Endothelial cell of umbilical vein (primary cell): Measurements from ENCODE around the gene SPOUT1. TPM values are rescaled to one million over a fixed set of nuclear protein-coding genes. Genes with fewer than 3 reads are reported as not detected.

ENCODE experiments used
- Bru-seq: library from RNA; stranded (reverse); fragments of 400-500 nt; gene quantifications from one replicate; lab custom pipeline; 2021; lab: Mats Ljungman, UMichigan
- BruChase-seq, 2 experiments: library from RNA; stranded (reverse); fragments of 400-500 nt; gene quantifications; one replicate each; lab custom pipeline; 2021; lab: Mats Ljungman, UMichigan
- BruUV-seq: library from RNA; stranded (reverse); fragments of 400-500 nt; replicated peaks from 2 replicates; lab custom pipeline; 2021; lab: Mats Ljungman, UMichigan
- CTCF ChIA-PET: fragments of 300-600, 350-600 bp; sonication (Branson Sonifier 250); formaldehyde crosslinking; loops from one replicate; lab custom pipeline; 2021; ENCODE audit warnings: antibody characterized with exemption, inconsistent platforms; lab: Charles Lee
- POLR2A ChIA-PET: fragments of 300-600, 350-600 bp; sonication (Branson Sonifier 250); formaldehyde crosslinking; loops from one replicate; lab custom pipeline; 2021; ENCODE audit warnings: antibody characterized with exemption, inconsistent platforms; lab: Charles Lee
- DNase-seq: peaks from one replicate; pipeline ENCODE4 v3.0.0-alpha.2; 2011; ENCODE audit warnings: low read depth, low spot score
- FAIRE-seq: peaks from 2 replicates; lab custom pipeline; 2011; peaks lifted over from hg19 to GRCh38; lab: Jason Lieb, UNC
- H2AFZ ChIP-seq: 2 replicates; pipeline ENCODE4 v1.6.0; 2012; ENCODE audit warnings: low read depth, low read length, control low read depth, inconsistent platforms
- H3K27ac ChIP-seq: 2 replicates; pipeline ENCODE4 v1.5.1; 2011; ENCODE audit warnings: low read depth, mild to moderate bottlenecking, control low read depth, low read length, moderate library complexity; ENCODE audit not compliant: insufficient read depth
- H3K27me3 ChIP-seq, 2 experiments: 2 replicates each; pipeline versions ENCODE4 v1.6.0 to v1.6.1; 2011; ENCODE audit warnings: low read length in 2 of 2, mixed read lengths in 1 of 2; ENCODE audit not compliant: control insufficient read depth in 2 of 2, insufficient read depth in 2 of 2
- H3K36me3 ChIP-seq, 2 experiments: 2 replicates in 1 of 2; 3 replicates in 1 of 2; pipeline ENCODE4 v1.5.1; 2011; ENCODE audit warnings: low read length in 2 of 2, mild to moderate bottlenecking in 1 of 2, moderate library complexity in 1 of 2; ENCODE audit not compliant: control insufficient read depth in 2 of 2, insufficient read depth in 2 of 2; ENCODE audit errors: extremely low read depth in 1 of 2
- H3K4me1 ChIP-seq: 3 replicates; pipeline ENCODE4 v1.5.1; 2011; ENCODE audit warnings: mild to moderate bottlenecking, low read length; ENCODE audit not compliant: control insufficient read depth, insufficient read depth; ENCODE audit errors: extremely low read depth
- H3K4me2 ChIP-seq: 2 replicates; pipeline ENCODE4 v1.6.1; 2011; ENCODE audit warnings: low read length, control low read depth, mixed read lengths; ENCODE audit not compliant: insufficient read depth
- H3K4me3 ChIP-seq, 3 experiments: fragments of 200-600 bp in 1 of 3; sonication (generic), shearing (Covaris generic) in 1 of 3; replicated peaks in 1 of 3; 2 replicates each; pipeline ENCODE4 v1.5.1; 2011 to 2016; ENCODE audit warnings: control low read depth in 3 of 3, low read length in 3 of 3, mild to moderate bottlenecking in 2 of 3, inconsistent platforms in 1 of 3, low read depth in 1 of 3, moderate library complexity in 1 of 3; ENCODE audit not compliant: insufficient read depth in 1 of 3
- H3K79me2 ChIP-seq: 2 replicates; pipeline ENCODE4 v1.6.0; 2012; ENCODE audit warnings: low read length, inconsistent platforms; ENCODE audit not compliant: control insufficient read depth, insufficient read depth
- H3K9ac ChIP-seq: replicated peaks from 2 replicates; pipeline ENCODE3; 2011; ENCODE audit warnings: low read length, control low read depth; ENCODE audit not compliant: insufficient read depth; ENCODE audit errors: extremely low read depth
- H3K9me1 ChIP-seq: replicated peaks from 3 replicates; pipeline ENCODE4 v1.6.0; 2011; ENCODE audit warnings: mild to moderate bottlenecking, low read length; ENCODE audit not compliant: control insufficient read depth, insufficient read depth; ENCODE audit errors: extremely low read depth
- H3K9me3 ChIP-seq: replicated peaks from 2 replicates; pipeline ENCODE4 v1.5.1; 2012; ENCODE audit warnings: low read length, inconsistent platforms; ENCODE audit not compliant: control insufficient read depth, insufficient read depth
- H4K20me1 ChIP-seq: replicated peaks from 2 replicates; pipeline ENCODE3; 2011; ENCODE audit warnings: mild to moderate bottlenecking, low read length; ENCODE audit not compliant: control insufficient read depth, insufficient read depth; ENCODE audit errors: extremely low read depth
- EZH2 ChIP-seq: IDR thresholded peaks from 2 replicates; pipeline ENCODE4 v1.6.1; 2012; ENCODE audit warnings: borderline replicate concordance, low read depth, mild to moderate bottlenecking, moderate library complexity, low read length, inconsistent platforms; ENCODE audit not compliant: severe bottlenecking
- FOS ChIP-seq: IDR thresholded peaks from 2 replicates; pipeline ENCODE4 v1.6.1; 2011; ENCODE audit warnings: mild to moderate bottlenecking, low read length, moderate library complexity, borderline replicate concordance; ENCODE audit not compliant: insufficient read depth
- GATA2 ChIP-seq: IDR thresholded peaks from 2 replicates; pipeline ENCODE4 v1.7.0; 2011; ENCODE audit warnings: low read depth, mild to moderate bottlenecking, moderate library complexity, mixed read lengths, low read length; ENCODE audit not compliant: insufficient read length, insufficient read depth
- JUN ChIP-seq: IDR thresholded peaks from 2 replicates; pipeline ENCODE4 v1.6.1; 2011; ENCODE audit warnings: borderline replicate concordance, low read depth; ENCODE audit not compliant: insufficient read length, insufficient read depth
- MYC ChIP-seq: IDR thresholded peaks from one replicate; pipeline ENCODE4 v1.6.1; 2011; ENCODE audit warnings: mild to moderate bottlenecking, low read depth, low read length
- POLR2A ChIP-seq: IDR thresholded peaks from 2 replicates; pipeline ENCODE4 v1.6.1; 2012; ENCODE audit warnings: low read depth, mild to moderate bottlenecking, control low read depth, low read length
- POLR2AphosphoS5 ChIP-seq: IDR thresholded peaks from 2 replicates; pipeline ENCODE4 v1.6.1; 2012; ENCODE audit warnings: low read depth, mild to moderate bottlenecking, control low read depth, low read length, moderate library complexity; ENCODE audit not compliant: insufficient read depth
- dilution Hi-C: fragments of 300-500 bp; cut with MboI; formaldehyde crosslinking; loops from one replicate; pipeline ENCODE4 v1.15.0; 2019; ENCODE audit warnings: low sequenced_read_pairs; ENCODE audit not compliant: extremely low pct_ligation_motif_present
- intact Hi-C: fragments of 100-400 bp; cut with micrococcal nuclease; formaldehyde crosslinking; loops from one replicate; pipeline ENCODE4 v1.10.0; 2022
- long read RNA-seq: library from polyadenylated mRNA; stranded (forward); transcript quantifications from one replicate; pipeline ENCODE4 v2.0.0, GENCODE V29; 2021
- polyA minus RNA-seq, 3 experiments: library from RNA; depleted of rRNA, polyadenylated mRNA; stranded (reverse); fragments of >200 nt; gene quantifications; 1 replicate in 1 of 3; 2 replicates in 2 of 3; pipeline ENCODE4 v1.2.3, GENCODE V29; 2011
- polyA plus RNA-seq, 4 experiments: library from polyadenylated mRNA; depleted of rRNA in 3 of 4; stranded (reverse) in 3 of 4; unstranded in 1 of 4; fragments of >200 nt; gene quantifications; 2 replicates each; pipeline versions ENCODE4 v1.2.1 to v1.2.3, GENCODE V29; 2011 to 2012; ENCODE audit warnings: missing spikeins in 1 of 4
- total RNA-seq: library from RNA; stranded (reverse); gene quantifications from 2 replicates; pipeline ENCODE4 v1.2.3, GENCODE V29; 2021

The SPOUT1 gene, protein sequence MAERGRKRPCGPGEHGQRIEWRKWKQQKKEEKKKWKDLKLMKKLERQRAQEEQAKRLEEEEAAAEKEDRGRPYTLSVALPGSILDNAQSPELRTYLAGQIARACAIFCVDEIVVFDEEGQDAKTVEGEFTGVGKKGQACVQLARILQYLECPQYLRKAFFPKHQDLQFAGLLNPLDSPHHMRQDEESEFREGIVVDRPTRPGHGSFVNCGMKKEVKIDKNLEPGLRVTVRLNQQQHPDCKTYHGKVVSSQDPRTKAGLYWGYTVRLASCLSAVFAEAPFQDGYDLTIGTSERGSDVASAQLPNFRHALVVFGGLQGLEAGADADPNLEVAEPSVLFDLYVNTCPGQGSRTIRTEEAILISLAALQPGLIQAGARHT
- 51.6 and 59.3 TPM in 2 replicates for total RNA-seq
- 50.4 and 51.4 TPM in 2 replicates for polyA plus RNA-seq
- 34.2 and 38.7 TPM in 2 replicates for polyA plus RNA-seq (2011; cell fraction: cytosol; rRNA removed)
- 71.3 and 80.1 TPM in 2 replicates for polyA plus RNA-seq (2011; cell fraction: nucleus; rRNA removed)
- 35.6 and 37.8 TPM in 2 replicates for polyA plus RNA-seq (2012)
- 31.5 and 35.9 TPM in 2 replicates for polyA minus RNA-seq
- 27.5 TPM for polyA minus RNA-seq (2011; cell fraction: cytosol; rRNA and poly(A)+ RNA removed)
- 14.3 and 17.9 TPM in 2 replicates for polyA minus RNA-seq (2011; cell fraction: nucleus; rRNA and poly(A)+ RNA removed)
- percentile 59 among the genes with signal in this experiment for Bru-seq, nascent RNA
- percentile 75 among the genes with signal in this experiment for BruChase-seq, experiment 1, labeled RNA remaining after a 6-hour chase
- percentile 76 among the genes with signal in this experiment for BruChase-seq, experiment 2, labeled RNA remaining after a 2-hour chase
- long read RNA-seq, full-length matches to known transcripts, result 106 of 185 reads
- long read RNA-seq, partial matches to known transcripts, result 34 of 185 reads
- long read RNA-seq, other reads (novel, unspliced or antisense), result 45 of 185 reads

DNA sequence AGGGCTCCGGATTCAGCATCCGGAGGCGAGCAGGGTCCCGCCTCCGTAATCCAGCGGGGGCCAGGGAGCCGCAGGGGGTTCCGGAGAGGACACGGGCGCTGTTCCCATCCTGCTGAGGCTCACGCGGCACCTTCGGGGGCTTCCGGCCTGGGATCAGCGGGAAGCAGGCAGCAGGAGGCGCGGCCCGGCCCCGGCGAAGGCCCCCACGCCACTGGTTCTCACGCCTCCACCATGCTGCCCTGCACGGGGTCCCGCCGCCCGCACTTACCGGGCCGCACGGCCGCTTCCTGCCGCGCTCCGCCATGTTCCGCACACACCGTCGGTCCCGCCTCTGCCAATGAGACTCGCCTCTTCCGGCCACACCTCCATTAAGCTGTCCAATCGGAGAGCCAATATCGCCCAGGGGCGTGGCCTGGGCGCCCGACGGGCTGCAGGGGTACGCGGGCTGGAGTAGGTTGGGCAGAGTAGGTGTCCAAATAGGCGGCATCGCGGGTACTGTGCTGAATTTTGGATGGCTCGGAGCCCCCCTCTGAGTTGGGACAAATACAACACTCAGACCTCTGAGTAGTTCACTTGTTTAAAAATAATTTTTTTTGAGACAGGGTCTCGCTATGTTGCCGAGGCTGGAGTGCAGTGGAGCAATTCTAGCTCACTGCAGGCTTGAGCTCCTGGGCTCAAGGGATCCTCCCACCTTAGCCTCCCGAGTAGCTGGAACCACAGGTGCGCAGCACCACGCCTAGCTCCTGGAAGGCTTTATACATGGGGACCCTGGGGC is at the start of gene SPOUT1:
TSS of gene SPOUT1 (minus strand) at position 318 of the 775 bp plus-strand sequence. CDS start at position 304, 14 bp downstream.
- dilution Hi-C loops, result no loop called here

More for the DNA sequence above, at the start of gene SPOUT1:
- Histone ChIP-seq H3K79me2 (peaks cover 10% of the 10 kb centered on the region), H3K36me3 (peaks cover 5 to 23% of the 10 kb centered on the region in 2 experiments), H3K27me3 (no peaks in the 10 kb centered on the region), H3K9me3 (no peaks in the 10 kb centered on the region), H2AFZ (peak within 1 kb of the TSS; percentile 57), H3K4me3 (peak within 1 kb of the TSS; percentile 39 to 94 (median 64)), H3K9ac (peak within 1 kb of the TSS; percentile 62), H3K4me1 (peaks cover 5% of the 10 kb centered on the region), H3K27ac (no peak within 1 kb of the TSS), H3K9me1 (no peaks in the 10 kb centered on the region), H3K4me2 (peak within 1 kb of the TSS; percentile 73), H4K20me1 (no peaks in the 10 kb centered on the region)
- no TSS peak for BruUV-seq
- FAIRE-seq (peak; percentile 98), DNase-seq (peak; percentile 92)
- ChIA-PET CTCF (interaction anchor here (0.6 to 1.3 kb wide), 5 partner anchors 10 to 193 kb away, joined by 3 to 40 read pairs (median 4); partner anchors contain the start of gene ENDOG), POLR2A (interaction anchor here (0.6 to 1.0 kb wide), 2 partner anchors 10 to 131 kb away, joined by 3 to 4 read pairs; no protein-coding TSS in a partner anchor)
- intact Hi-C loops, result loop anchor here (1.0 kb wide), 1 partner anchor 11 kb away; the partner anchor contains the start of gene ENDOG
- TF ChIP-seq JUN (no peak), EZH2 (no peak), POLR2AphosphoS5 (peak; percentile 95), GATA2 (no peak), POLR2A (peak; percentile 87), MYC (no peak), FOS (no peak)
